Endothelial cell of umbilical vein (primary cell): ENCODE measurements around the gene ZNF804A. TPM values are rescaled to one million over a fixed set of nuclear protein-coding genes. Genes with fewer than 3 reads are reported as not detected.

ENCODE experiments used
- BruUV-seq: library from RNA; stranded (reverse); fragments of 400-500 nt; replicated peaks from 2 replicates; lab custom pipeline; 2021; lab: Mats Ljungman, UMichigan
- CTCF ChIA-PET: fragments of 300-600, 350-600 bp; sonication (Branson Sonifier 250); formaldehyde crosslinking; loops from one replicate; lab custom pipeline; 2021; ENCODE audit warnings: antibody characterized with exemption, inconsistent platforms; lab: Charles Lee
- POLR2A ChIA-PET: fragments of 300-600, 350-600 bp; sonication (Branson Sonifier 250); formaldehyde crosslinking; loops from one replicate; lab custom pipeline; 2021; ENCODE audit warnings: antibody characterized with exemption, inconsistent platforms; lab: Charles Lee
- DNase-seq: peaks from one replicate; pipeline ENCODE4 v3.0.0-alpha.2; 2011; ENCODE audit warnings: low read depth, low spot score
- FAIRE-seq: peaks from 2 replicates; lab custom pipeline; 2011; peaks lifted over from hg19 to GRCh38; lab: Jason Lieb, UNC
- H2AFZ ChIP-seq: 2 replicates; pipeline ENCODE4 v1.6.0; 2012; ENCODE audit warnings: low read depth, low read length, control low read depth, inconsistent platforms
- H3K27ac ChIP-seq: 2 replicates; pipeline ENCODE4 v1.5.1; 2011; ENCODE audit warnings: low read depth, mild to moderate bottlenecking, control low read depth, low read length, moderate library complexity; ENCODE audit not compliant: insufficient read depth
- H3K27me3 ChIP-seq, 2 experiments: 2 replicates each; pipeline versions ENCODE4 v1.6.0 to v1.6.1; 2011; ENCODE audit warnings: low read length in 2 of 2, mixed read lengths in 1 of 2; ENCODE audit not compliant: control insufficient read depth in 2 of 2, insufficient read depth in 2 of 2
- H3K36me3 ChIP-seq, 2 experiments: 2 replicates in 1 of 2; 3 replicates in 1 of 2; pipeline ENCODE4 v1.5.1; 2011; ENCODE audit warnings: low read length in 2 of 2, mild to moderate bottlenecking in 1 of 2, moderate library complexity in 1 of 2; ENCODE audit not compliant: control insufficient read depth in 2 of 2, insufficient read depth in 2 of 2; ENCODE audit errors: extremely low read depth in 1 of 2
- H3K4me1 ChIP-seq: 3 replicates; pipeline ENCODE4 v1.5.1; 2011; ENCODE audit warnings: mild to moderate bottlenecking, low read length; ENCODE audit not compliant: control insufficient read depth, insufficient read depth; ENCODE audit errors: extremely low read depth
- H3K4me2 ChIP-seq: 2 replicates; pipeline ENCODE4 v1.6.1; 2011; ENCODE audit warnings: low read length, control low read depth, mixed read lengths; ENCODE audit not compliant: insufficient read depth
- H3K4me3 ChIP-seq, 3 experiments: fragments of 200-600 bp in 1 of 3; sonication (generic), shearing (Covaris generic) in 1 of 3; replicated peaks in 1 of 3; 2 replicates each; pipeline ENCODE4 v1.5.1; 2011 to 2016; ENCODE audit warnings: control low read depth in 3 of 3, low read length in 3 of 3, mild to moderate bottlenecking in 2 of 3, inconsistent platforms in 1 of 3, low read depth in 1 of 3, moderate library complexity in 1 of 3; ENCODE audit not compliant: insufficient read depth in 1 of 3
- H3K79me2 ChIP-seq: 2 replicates; pipeline ENCODE4 v1.6.0; 2012; ENCODE audit warnings: low read length, inconsistent platforms; ENCODE audit not compliant: control insufficient read depth, insufficient read depth
- H3K9ac ChIP-seq: replicated peaks from 2 replicates; pipeline ENCODE3; 2011; ENCODE audit warnings: low read length, control low read depth; ENCODE audit not compliant: insufficient read depth; ENCODE audit errors: extremely low read depth
- H3K9me1 ChIP-seq: replicated peaks from 3 replicates; pipeline ENCODE4 v1.6.0; 2011; ENCODE audit warnings: mild to moderate bottlenecking, low read length; ENCODE audit not compliant: control insufficient read depth, insufficient read depth; ENCODE audit errors: extremely low read depth
- H3K9me3 ChIP-seq: replicated peaks from 2 replicates; pipeline ENCODE4 v1.5.1; 2012; ENCODE audit warnings: low read length, inconsistent platforms; ENCODE audit not compliant: control insufficient read depth, insufficient read depth
- H4K20me1 ChIP-seq: replicated peaks from 2 replicates; pipeline ENCODE3; 2011; ENCODE audit warnings: mild to moderate bottlenecking, low read length; ENCODE audit not compliant: control insufficient read depth, insufficient read depth; ENCODE audit errors: extremely low read depth
- GATA2 ChIP-seq: IDR thresholded peaks from 2 replicates; pipeline ENCODE4 v1.7.0; 2011; ENCODE audit warnings: low read depth, mild to moderate bottlenecking, moderate library complexity, mixed read lengths, low read length; ENCODE audit not compliant: insufficient read length, insufficient read depth
- JUN ChIP-seq: IDR thresholded peaks from 2 replicates; pipeline ENCODE4 v1.6.1; 2011; ENCODE audit warnings: borderline replicate concordance, low read depth; ENCODE audit not compliant: insufficient read length, insufficient read depth
- POLR2AphosphoS5 ChIP-seq: IDR thresholded peaks from 2 replicates; pipeline ENCODE4 v1.6.1; 2012; ENCODE audit warnings: low read depth, mild to moderate bottlenecking, control low read depth, low read length, moderate library complexity; ENCODE audit not compliant: insufficient read depth
- dilution Hi-C: fragments of 300-500 bp; cut with MboI; formaldehyde crosslinking; loops from one replicate; pipeline ENCODE4 v1.15.0; 2019; ENCODE audit warnings: low sequenced_read_pairs; ENCODE audit not compliant: extremely low pct_ligation_motif_present
- intact Hi-C: fragments of 100-400 bp; cut with micrococcal nuclease; formaldehyde crosslinking; loops from one replicate; pipeline ENCODE4 v1.10.0; 2022
- polyA plus RNA-seq, 4 experiments: library from polyadenylated mRNA; depleted of rRNA in 3 of 4; stranded (reverse) in 3 of 4; unstranded in 1 of 4; fragments of >200 nt; gene quantifications; 2 replicates each; pipeline versions ENCODE4 v1.2.1 to v1.2.3, GENCODE V29; 2011 to 2012; ENCODE audit warnings: missing spikeins in 1 of 4
- total RNA-seq: library from RNA; stranded (reverse); gene quantifications from 2 replicates; pipeline ENCODE4 v1.2.3, GENCODE V29; 2021
- TF ChIP-seq, protein P1 (sequence below): IDR thresholded peaks from 2 replicates; pipeline ENCODE4 v1.6.1; 2011; ENCODE audit not compliant: insufficient read depth, insufficient read length
- TF ChIP-seq, protein P2 (sequence below), 2 donors: IDR thresholded peaks; 1 replicate in 1 of 2; 2 replicates in 1 of 2; pipeline ENCODE4 v1.5.1; 2011; ENCODE audit warnings: low read length in 2 of 2, mild to moderate bottlenecking in 2 of 2, moderate library complexity in 2 of 2, control low read depth in 1 of 2, inconsistent platforms in 1 of 2, low read depth in 1 of 2; ENCODE audit not compliant: insufficient read depth in 1 of 2; ENCODE audit errors: extremely low read depth in 1 of 2

Gene ZNF804A
- total and polyA plus RNA-seq, 2 donors (not counting 3 experiments of a cell fraction or from before 2014, with no cell fraction given), result 0.22 TPM; not detected in 1

DNA sequence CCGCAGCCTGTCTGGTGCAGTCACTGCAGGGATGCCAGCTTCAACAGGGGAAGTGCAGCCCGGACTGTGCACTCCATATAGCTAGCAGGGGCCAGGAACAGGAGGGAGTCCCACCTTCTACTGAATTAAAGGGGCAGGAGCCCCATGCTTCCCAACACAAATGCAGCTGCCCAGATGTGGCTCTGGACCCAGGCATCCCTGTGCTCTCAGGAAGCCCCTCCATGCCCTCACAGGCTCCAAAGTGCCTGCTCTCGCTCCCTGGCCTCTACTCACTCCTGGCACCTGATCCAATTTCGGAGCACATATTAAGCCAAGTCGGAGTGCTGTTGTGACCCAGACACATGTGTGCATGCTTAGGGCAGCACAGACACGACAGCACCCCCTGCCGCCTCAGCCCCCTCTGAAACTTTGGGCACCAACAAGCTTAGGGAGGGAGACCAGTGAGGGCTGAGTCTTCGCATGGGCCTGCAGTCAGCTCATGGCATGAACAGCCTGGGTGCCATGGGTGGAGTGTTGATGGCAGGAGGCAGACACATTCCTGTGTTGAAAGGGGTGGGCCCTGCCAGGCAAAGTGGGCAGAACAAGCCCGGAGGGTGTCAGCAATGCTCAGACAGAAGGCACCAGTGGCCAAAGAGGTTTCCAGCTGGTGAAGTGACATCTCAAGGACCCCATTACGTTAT, 83.5 kb downstream of the ZNF804A start:
- TF ChIP-seq POLR2AphosphoS5 (no peak), JUN (no peak), GATA2 (no peak)
- TF ChIP-seq, protein P1, sequence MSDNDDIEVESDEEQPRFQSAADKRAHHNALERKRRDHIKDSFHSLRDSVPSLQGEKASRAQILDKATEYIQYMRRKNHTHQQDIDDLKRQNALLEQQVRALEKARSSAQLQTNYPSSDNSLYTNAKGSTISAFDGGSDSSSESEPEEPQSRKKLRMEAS, result no peak
- TF ChIP-seq, protein P2, sequence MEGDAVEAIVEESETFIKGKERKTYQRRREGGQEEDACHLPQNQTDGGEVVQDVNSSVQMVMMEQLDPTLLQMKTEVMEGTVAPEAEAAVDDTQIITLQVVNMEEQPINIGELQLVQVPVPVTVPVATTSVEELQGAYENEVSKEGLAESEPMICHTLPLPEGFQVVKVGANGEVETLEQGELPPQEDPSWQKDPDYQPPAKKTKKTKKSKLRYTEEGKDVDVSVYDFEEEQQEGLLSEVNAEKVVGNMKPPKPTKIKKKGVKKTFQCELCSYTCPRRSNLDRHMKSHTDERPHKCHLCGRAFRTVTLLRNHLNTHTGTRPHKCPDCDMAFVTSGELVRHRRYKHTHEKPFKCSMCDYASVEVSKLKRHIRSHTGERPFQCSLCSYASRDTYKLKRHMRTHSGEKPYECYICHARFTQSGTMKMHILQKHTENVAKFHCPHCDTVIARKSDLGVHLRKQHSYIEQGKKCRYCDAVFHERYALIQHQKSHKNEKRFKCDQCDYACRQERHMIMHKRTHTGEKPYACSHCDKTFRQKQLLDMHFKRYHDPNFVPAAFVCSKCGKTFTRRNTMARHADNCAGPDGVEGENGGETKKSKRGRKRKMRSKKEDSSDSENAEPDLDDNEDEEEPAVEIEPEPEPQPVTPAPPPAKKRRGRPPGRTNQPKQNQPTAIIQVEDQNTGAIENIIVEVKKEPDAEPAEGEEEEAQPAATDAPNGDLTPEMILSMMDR (IDR thresholded peaks at IDR 0.05; ENCODE audit: extremely low read depth in 1 of 2, insufficient read depth in 1 of 2, low read depth in 1 of 2, low read length in 2 of 2), result no peak
- no peak for FAIRE-seq
- no peaks in the 10 kb centered on the region for H3K27me3 ChIP-seq
- CTCF ChIA-PET, result interaction anchor here (2.5 kb wide), 1 partner anchor 12 kb away, joined by 6 read pairs; no protein-coding TSS in a partner anchor
- dilution Hi-C loops, result no loop called here
- no peak for DNase-seq
- no peaks in the 10 kb centered on the region for H3K79me2 ChIP-seq
- H3K36me3 ChIP-seq, result no peaks in the 10 kb centered on the region
- H3K4me1 ChIP-seq, result no peaks in the 10 kb centered on the region
- POLR2A ChIA-PET, result no interaction called here
- H3K9ac ChIP-seq, result no peak overlapping the region
- H3K4me2 ChIP-seq, result no peak overlapping the region
- no peak overlapping the region for H3K27ac ChIP-seq
- H2AFZ ChIP-seq, result no peak overlapping the region
- intact Hi-C loops, result loop anchor here (2.0 kb wide), 1 partner anchor 15 kb away; no protein-coding TSS in a partner anchor
- no peaks in the 10 kb centered on the region for H3K9me3 ChIP-seq
- no peak overlapping the region for H3K4me3 ChIP-seq
- no peaks in the 10 kb centered on the region for H3K9me1 ChIP-seq
- H4K20me1 ChIP-seq, result no peaks in the 10 kb centered on the region
- no TSS peak for BruUV-seq
